Measurements from ENCODE around the gene ANTXR2. TPM values are rescaled to one million over a fixed set of nuclear protein-coding genes. Genes with fewer than 3 reads are reported as not detected.

The ANTXR2 gene
- total RNA-seq, 2 donors from 2014 or later, result 13.6 to 16.4 TPM

GRCh38 chr4:79869597-79870237, 203.3 kb downstream of the ANTXR2 start:
- no peaks in the 10 kb centered on the region for H3K27me3 ChIP-seq (ENCODE audit: control insufficient read depth, insufficient read depth, low read length, poor library complexity, severe bottlenecking)
- H3K27me3 Mint-ChIP-seq (ENCODE audit: insufficient read depth), result no peaks in the 10 kb centered on the region
- H3K4me3 Mint-ChIP-seq, result no peak overlapping the region
- H3K4me3 ChIP-seq (ENCODE audit: low read length), result no peak overlapping the region
- no peaks in the 10 kb centered on the region for H3K4me1 Mint-ChIP-seq
- H3K27ac ChIP-seq (ENCODE audit: low read depth, low read length), result no peak overlapping the region
- no peaks in the 10 kb centered on the region for H3K36me3 ChIP-seq (ENCODE audit: control insufficient read depth, insufficient read depth, low read length)
- H3K9me3 ChIP-seq (ENCODE audit: control insufficient read depth, low read length), result no peaks in the 10 kb centered on the region
- no peak for TF ChIP-seq CTCF (conservative IDR thresholded peaks at IDR 0.05)
- DNase-seq, result no peak
- H3K9ac ChIP-seq (ENCODE audit: extremely low read depth, low read length, poor library complexity, severe bottlenecking), result no peak overlapping the region
- H3K27ac Mint-ChIP-seq, result no peak overlapping the region
- no peaks in the 10 kb centered on the region for H3K4me1 ChIP-seq (ENCODE audit: control insufficient read depth, insufficient read depth, low read length)
- no peaks in the 10 kb centered on the region for H3K9me3 Mint-ChIP-seq
- no peaks in the 10 kb centered on the region for H3K36me3 Mint-ChIP-seq (ENCODE audit: low read depth)
- WGBS, 2 experiments (ENCODE audit: insufficient coverage in 1 of 2, insufficient read length in 1 of 2), result 89 to 100% methylated on average over 1 to 4 of the region's 4 CpGs

- H3K4me1 ChIP-seq (ENCODE audit: control insufficient read depth, insufficient read depth, low read length), result no peaks in the 10 kb centered on the region
- H3K27ac Mint-ChIP-seq, result no peak overlapping the region
- no peaks in the 10 kb centered on the region for H3K9me3 Mint-ChIP-seq
- H3K9ac ChIP-seq (ENCODE audit: extremely low read depth, low read length, poor library complexity, severe bottlenecking), result no peak overlapping the region
- H3K27me3 ChIP-seq (ENCODE audit: control insufficient read depth, insufficient read depth, low read length, poor library complexity, severe bottlenecking), result no peaks in the 10 kb centered on the region
- H3K4me3 ChIP-seq (ENCODE audit: low read length), result no peak overlapping the region
- no peak for TF ChIP-seq CTCF (conservative IDR thresholded peaks at IDR 0.05)
- WGBS, 2 experiments (ENCODE audit: insufficient coverage in 1 of 2, insufficient read length in 1 of 2), result 52 to 66% methylated on average over 2 of the region's 2 CpGs
- H3K27me3 Mint-ChIP-seq (ENCODE audit: insufficient read depth), result no peaks in the 10 kb centered on the region
- DNase-seq, result no peak
- no peaks in the 10 kb centered on the region for H3K36me3 Mint-ChIP-seq (ENCODE audit: low read depth)
- H3K27ac ChIP-seq (ENCODE audit: low read depth, low read length), result peak overlapping the region; percentile 2
- H3K4me3 Mint-ChIP-seq, result no peak overlapping the region
- H3K4me1 Mint-ChIP-seq, result no peaks in the 10 kb centered on the region
- H3K9me3 ChIP-seq (ENCODE audit: control insufficient read depth, low read length), result no peaks in the 10 kb centered on the region
- no peaks in the 10 kb centered on the region for H3K36me3 ChIP-seq (ENCODE audit: control insufficient read depth, insufficient read depth, low read length)
These were observed 207.8 kb downstream of the ANTXR2 start for GRCh38 chr4:79865201-79865597.

GRCh38 chr4:79864500-79865200, 208.4 kb downstream of the ANTXR2 start:
- Mint-ChIP-seq H3K9me3 (no peaks in the 10 kb centered on the region), H3K27me3 (ENCODE audit: insufficient read depth) (no peaks in the 10 kb centered on the region), H3K27ac (no peak overlapping the region), H3K4me1 (no peaks in the 10 kb centered on the region), H3K4me3 (no peak overlapping the region), H3K36me3 (ENCODE audit: low read depth) (no peaks in the 10 kb centered on the region)
- no peaks in the 10 kb centered on the region for H3K27me3 ChIP-seq (ENCODE audit: control insufficient read depth, insufficient read depth, low read length, poor library complexity, severe bottlenecking)
- no peak for DNase-seq
- H3K36me3 ChIP-seq (ENCODE audit: control insufficient read depth, insufficient read depth, low read length), result no peaks in the 10 kb centered on the region
- no peaks in the 10 kb centered on the region for H3K9me3 ChIP-seq (ENCODE audit: control insufficient read depth, low read length)
- H3K4me3 ChIP-seq (ENCODE audit: low read length), result no peak overlapping the region
- H3K9ac ChIP-seq (ENCODE audit: extremely low read depth, low read length, poor library complexity, severe bottlenecking), result no peak overlapping the region
- WGBS, 2 experiments (ENCODE audit: insufficient coverage in 1 of 2, insufficient read length in 1 of 2), result 78 to 91% methylated on average over 1 to 3 of the region's 3 CpGs
- H3K27ac ChIP-seq (ENCODE audit: low read depth, low read length), result peak overlapping the region; percentile 2
- no peaks in the 10 kb centered on the region for H3K4me1 ChIP-seq (ENCODE audit: control insufficient read depth, insufficient read depth, low read length)
- no peak for TF ChIP-seq CTCF (conservative IDR thresholded peaks at IDR 0.05)

Data from endodermal cell (in vitro differentiated cells).